ENCODE results near the gene FIBP. TPM values are rescaled to one million over a fixed set of nuclear protein-coding genes. Genes with fewer than 3 reads are reported as not detected.

Gene FIBP
- polyA plus RNA-seq, 6 donors from 2014 or later: 91.2 to 191 (median 107) TPM

DNA sequence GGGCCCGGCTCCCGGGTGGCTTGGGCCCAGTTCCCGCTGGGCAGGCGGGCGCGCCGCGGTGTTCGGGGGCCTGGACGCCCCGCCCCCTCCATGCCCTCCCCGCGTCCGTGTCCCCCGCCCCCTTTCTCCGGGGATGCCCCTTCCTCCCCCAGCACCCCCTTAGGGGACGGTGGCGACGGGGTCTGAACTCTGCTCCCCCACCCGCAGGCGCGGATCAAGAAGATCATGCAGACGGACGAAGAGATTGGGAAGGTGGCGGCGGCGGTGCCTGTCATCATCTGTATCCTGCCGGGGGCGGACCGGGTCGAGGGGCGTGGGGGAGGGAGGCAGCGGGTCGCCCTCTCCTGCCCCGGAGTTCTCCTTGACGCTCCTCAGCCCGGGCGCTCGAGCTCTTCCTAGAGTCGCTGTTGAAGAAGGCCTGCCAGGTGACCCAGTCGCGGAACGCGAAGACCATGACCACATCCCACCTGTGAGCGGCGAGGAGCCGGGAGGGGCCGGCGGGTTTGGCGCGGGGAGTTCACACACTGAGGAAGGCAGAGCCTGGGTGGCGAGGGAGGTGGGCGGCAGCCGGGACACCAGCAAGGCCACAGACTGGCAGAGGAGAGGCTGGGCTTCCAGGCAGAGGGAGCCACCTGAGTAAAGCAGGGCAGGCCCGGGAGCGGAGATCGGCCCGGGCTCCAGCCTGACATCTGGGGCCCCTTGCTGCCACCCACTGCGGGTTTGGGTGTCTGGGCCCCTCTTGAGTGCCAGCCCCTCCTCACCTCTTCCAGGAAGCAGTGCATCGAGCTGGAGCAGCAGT is 31.5 kb upstream of the FIBP start:
- Mint-ChIP-seq H3K4me3 (peak overlapping the region; percentile 85 to 98 (median 92)), H3K27ac (peak overlapping the region in 5 of 6 donors; percentile 42 to 92 (median 85)), H3K36me3 (no peaks in the 10 kb centered on the region), H3K4me1 (peaks cover 30 to 54% (median 52%) of the 10 kb centered on the region in 3 donors), H3K27me3 (no peaks in the 10 kb centered on the region), H3K9me3 (no peaks in the 10 kb centered on the region)
- DNase-seq (no peak), ATAC-seq (ENCODE audit: low read depth in 2 of 2) (peak; percentile 43 to 45)

DNA sequence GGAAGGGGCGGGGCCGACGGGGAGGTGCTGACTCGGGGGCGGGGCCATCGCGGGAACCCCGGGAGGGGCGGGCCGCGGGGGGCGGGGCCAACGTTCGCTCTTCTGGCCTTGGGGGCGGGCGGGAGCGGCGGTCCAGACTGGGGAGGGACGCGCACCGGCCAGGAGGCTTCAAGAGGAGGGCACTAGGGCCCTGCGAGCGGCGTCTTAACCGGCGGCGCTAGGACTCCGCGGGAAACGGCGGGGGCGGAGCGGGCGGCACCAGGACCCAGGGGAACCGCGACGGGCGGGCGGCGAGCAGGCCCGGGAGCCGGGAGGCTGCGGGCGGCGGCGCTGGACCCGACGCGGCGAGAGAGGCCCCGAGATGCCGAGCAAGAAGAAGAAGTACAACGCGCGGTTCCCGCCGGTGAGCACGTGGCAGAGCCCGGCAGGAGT is 30.9 kb upstream of the FIBP start, which contains the start of gene DRAP1:
DRAP1 (plus strand) TSS at position 286 of the 432 bp plus-strand sequence; CDS start at position 362, 76 bp downstream.
- peak; percentile 88 to 90 for ATAC-seq (ENCODE audit: low read depth in 2 of 2)
- H3K36me3 Mint-ChIP-seq: no peaks in the 10 kb centered on the region
- H3K4me1 Mint-ChIP-seq: peaks cover 35 to 60% (median 53%) of the 10 kb centered on the region in 3 donors
- no peaks in the 10 kb centered on the region for H3K27me3 Mint-ChIP-seq
- peak within 1 kb of the TSS; percentile 85 to 98 (median 92) for H3K4me3 Mint-ChIP-seq
- peak; percentile 96 for DNase-seq
- peak within 1 kb of the TSS; percentile 82 to 92 (median 86) for H3K27ac Mint-ChIP-seq
- H3K9me3 Mint-ChIP-seq: no peaks in the 10 kb centered on the region

DNA sequence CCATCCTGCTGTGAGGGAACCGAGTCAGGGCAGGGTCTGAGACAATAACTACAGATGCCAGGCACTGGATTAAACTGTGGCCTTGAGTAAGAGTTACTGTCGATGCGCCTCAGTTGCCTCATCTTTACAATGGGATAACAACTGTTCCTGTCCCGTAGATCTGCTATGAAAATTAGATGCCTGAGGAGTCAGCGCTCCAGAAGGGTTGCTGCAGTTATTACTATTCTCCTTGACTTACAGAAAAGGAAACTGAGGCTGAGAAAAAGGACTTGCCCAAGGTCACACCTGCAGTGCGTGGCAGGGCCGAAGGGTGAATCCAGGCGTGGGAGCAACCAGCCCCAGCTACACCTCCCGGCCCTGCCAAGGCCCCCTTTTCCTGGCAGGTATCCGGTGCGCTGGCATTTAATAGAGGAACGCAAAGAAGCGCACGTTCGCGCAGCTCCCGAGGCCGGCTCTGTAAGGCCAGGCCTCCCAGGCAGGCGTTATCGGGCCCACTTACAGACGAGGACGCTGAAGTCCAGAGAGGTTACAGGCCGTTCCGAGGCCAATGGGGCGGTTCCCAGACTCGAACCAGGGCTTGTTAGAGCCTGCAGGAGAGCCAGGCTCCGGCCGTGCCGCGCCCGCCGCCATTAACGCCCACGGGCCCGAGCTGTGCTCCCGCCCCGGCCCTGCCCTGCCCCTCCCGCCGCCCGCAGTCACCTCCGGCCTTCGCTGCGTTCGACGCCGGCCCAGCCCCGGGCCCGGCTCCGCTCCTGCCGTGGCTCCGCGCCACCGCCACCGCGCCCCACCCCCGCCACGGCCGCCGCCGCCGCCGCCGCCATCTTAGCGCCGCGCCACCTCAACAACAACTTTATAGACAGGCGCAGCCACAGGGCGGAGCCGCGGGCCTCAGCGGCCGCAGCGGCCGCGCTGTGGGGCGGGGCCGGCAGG is 30.2 kb upstream of the FIBP start, which contains the start of gene C11orf68:
C11orf68 (minus strand) TSS at position 852 of the 930 bp plus-strand sequence; CDS start at position 821, 31 bp downstream.
- H3K36me3 Mint-ChIP-seq: no peaks in the 10 kb centered on the region
- ATAC-seq (ENCODE audit: low read depth in 2 of 2) (peak; percentile 65), DNase-seq (no peak)
- peak within 1 kb of the TSS; percentile 82 to 92 (median 86) for H3K27ac Mint-ChIP-seq
- no peaks in the 10 kb centered on the region for H3K9me3 Mint-ChIP-seq
- H3K4me3 Mint-ChIP-seq: peak within 1 kb of the TSS; percentile 85 to 98 (median 92)
- no peaks in the 10 kb centered on the region for H3K27me3 Mint-ChIP-seq
- H3K4me1 Mint-ChIP-seq: peaks cover 35 to 62% (median 53%) of the 10 kb centered on the region in 3 donors

DNA sequence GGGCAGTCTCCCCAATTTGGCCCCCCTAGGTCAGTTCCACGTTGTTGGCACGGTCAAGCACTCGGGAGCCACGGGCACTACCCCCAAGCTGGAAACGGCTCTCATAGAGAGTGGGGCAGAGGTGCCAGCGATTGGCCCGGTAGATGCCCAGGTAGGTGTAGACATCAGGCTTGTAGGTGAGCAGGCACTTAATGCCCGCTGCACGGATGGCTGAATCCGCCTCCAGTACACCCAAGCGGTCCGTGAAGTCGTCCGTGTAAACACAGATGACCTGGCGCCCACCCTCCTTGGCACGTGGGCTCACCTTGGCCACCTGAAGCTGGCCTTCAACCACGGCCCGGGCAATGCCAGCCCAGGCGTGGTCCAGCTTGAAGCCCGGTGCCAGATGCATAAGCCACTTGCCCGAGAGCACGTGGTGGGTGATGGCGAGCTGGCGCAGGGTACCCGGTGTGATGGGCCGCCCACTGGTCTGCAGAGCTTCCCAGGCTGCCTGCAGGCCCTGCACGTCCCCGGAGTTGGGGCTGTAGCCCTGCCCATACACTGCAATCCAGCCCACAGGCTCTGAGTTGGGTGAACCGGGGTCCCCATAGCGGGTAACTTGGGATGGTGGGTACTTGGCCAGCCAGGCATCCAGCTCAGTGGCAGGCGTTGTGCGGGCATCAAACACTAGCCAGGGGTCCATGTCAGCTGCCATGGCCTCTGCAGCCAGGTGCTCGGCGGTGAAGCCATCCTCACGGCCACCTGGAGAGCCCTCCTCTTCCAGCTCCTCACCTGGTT is 29.4 kb upstream of the FIBP start:
- no peaks in the 10 kb centered on the region for H3K9me3 Mint-ChIP-seq
- no peaks in the 10 kb centered on the region for H3K27me3 Mint-ChIP-seq
- H3K4me3 Mint-ChIP-seq: peak overlapping the region; percentile 85 to 95 (median 90)
- no peaks in the 10 kb centered on the region for H3K36me3 Mint-ChIP-seq
- peak overlapping the region in 2 of 6 donors; percentile 28 to 89 for H3K27ac Mint-ChIP-seq
- DNase-seq: no peak
- peaks cover 35 to 59% (median 51%) of the 10 kb centered on the region in 3 donors for H3K4me1 Mint-ChIP-seq
- ATAC-seq (ENCODE audit: low read depth in 2 of 2): no peak

DNA sequence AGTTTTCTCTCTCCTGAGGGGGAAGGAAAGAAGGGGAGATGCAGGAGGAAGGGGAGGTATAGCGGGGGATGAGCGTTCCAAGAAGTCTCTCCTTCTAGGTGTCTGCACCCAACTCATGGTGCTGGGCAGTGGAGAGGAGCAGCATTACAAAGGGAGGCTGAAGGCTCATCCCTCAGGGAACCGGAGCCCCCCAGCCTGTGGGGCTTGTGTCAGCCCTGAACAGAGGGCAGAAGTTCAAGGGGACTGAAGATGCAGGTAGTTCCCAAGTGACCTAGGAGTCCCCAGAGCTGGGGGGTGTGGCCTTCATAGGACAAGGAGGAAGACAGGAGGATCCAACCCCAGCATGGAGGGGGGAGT is 28.8 kb upstream of the FIBP start:
- H3K4me3 Mint-ChIP-seq: peak overlapping the region; percentile 67 to 95 (median 87)
- no peaks in the 10 kb centered on the region for H3K36me3 Mint-ChIP-seq
- H3K27ac Mint-ChIP-seq: peak overlapping the region in 3 of 6 donors; percentile 28 to 88 (median 86)
- no peak for ATAC-seq (ENCODE audit: low read depth in 2 of 2)
- H3K9me3 Mint-ChIP-seq: no peaks in the 10 kb centered on the region
- H3K4me1 Mint-ChIP-seq: peaks cover 35 to 53% (median 46%) of the 10 kb centered on the region in 3 donors
- no peak for DNase-seq
- H3K27me3 Mint-ChIP-seq: no peaks in the 10 kb centered on the region

DNA sequence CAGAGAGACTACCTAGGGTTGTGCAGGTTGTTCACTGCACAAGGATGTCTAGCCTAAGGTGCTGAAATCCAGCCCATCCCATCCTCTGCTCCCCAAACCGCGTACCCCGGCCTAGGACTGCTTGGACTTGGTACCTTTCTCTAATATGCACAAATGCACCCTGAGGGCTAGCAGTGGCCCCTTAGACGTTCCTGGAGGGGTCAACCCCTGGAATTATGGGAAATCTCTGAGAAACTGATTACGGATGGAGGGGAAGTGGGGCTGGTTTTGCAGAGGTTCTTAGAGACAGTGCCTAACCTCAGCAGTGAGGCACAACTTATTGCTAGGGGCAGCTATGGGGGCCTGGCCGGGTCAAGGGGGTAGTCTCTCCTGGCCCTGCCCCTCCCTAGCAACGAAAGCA is 28.1 kb upstream of the FIBP start:
- Mint-ChIP-seq H3K27me3 (peaks cover 0 to 7% (median 5%) of the 10 kb centered on the region in 3 donors), H3K27ac (peak overlapping the region in 3 of 6 donors; percentile 66 to 88 (median 80)), H3K4me1 (peaks cover 39 to 54% (median 47%) of the 10 kb centered on the region in 3 donors), H3K4me3 (peak overlapping the region; percentile 43 to 95 (median 86)), H3K36me3 (no peaks in the 10 kb centered on the region), H3K9me3 (no peaks in the 10 kb centered on the region)
- DNase-seq (no peak), ATAC-seq (ENCODE audit: low read depth in 2 of 2) (no peak)

DNA sequence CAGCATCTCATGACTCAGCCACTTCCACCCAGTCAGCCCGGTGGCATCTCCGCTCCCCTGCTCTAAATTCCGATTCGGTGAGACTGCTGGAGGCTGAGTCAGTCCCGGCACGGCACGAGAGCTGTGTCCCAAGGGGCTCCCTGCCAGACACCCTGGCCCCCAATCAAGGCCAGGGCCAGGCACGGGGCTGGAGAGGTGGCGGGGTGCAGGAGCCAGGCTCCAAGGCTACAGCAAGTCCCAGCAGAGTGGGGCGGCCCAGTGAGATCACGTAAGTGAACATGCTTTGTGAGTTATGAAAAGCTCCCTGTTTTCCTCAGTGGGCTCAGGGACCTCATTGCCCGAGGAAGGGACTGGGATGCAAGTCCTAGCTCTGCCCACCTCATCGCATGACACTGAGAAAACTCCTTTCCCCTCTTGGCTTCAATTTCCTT is 27.6 kb upstream of the FIBP start:
- ATAC-seq (ENCODE audit: low read depth in 2 of 2) (no peak), DNase-seq (no peak)
- Mint-ChIP-seq H3K27me3 (peaks cover 0 to 8% (median 6%) of the 10 kb centered on the region in 3 donors), H3K27ac (no peak overlapping the region), H3K36me3 (no peaks in the 10 kb centered on the region), H3K9me3 (no peaks in the 10 kb centered on the region), H3K4me1 (peaks cover 39 to 54% (median 46%) of the 10 kb centered on the region in 3 donors), H3K4me3 (peak overlapping the region in 1 of 8 donors; percentile 95)

DNA sequence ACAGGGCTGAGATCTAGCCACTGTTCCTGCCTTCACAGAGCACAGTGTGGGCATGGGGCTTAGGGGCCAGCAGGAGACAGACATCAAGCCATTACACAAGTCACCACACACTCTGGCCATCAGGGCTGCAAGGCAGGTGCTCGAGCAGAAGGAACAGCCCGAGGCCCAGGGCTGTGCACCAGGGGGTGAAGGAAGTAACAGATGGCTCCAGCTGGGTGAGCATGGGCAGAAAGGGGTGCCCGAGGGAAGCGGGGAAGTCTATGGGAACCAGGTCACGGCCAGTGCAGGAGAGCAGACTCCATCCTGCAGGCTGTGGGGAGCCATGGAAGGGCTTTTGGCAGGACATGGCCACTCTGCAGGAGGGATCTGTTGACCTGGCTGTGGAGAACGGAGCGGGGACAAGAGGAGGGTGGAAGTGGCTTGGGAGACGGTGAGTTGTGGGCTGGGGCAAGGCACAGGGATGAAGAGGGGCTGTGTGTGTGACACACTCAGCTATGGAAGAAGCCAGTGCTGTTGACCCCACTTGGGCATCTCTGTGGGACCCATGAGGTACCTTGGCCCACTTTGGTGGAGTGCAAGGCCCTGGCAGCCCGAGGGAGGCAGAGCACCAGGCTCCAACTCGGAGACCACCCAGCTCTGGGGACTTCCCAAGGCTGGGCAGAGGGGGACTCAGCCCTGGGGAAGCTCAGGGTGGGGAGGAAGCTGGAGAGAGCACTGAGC is 27.0 kb upstream of the FIBP start:
- Mint-ChIP-seq H3K36me3 (no peaks in the 10 kb centered on the region), H3K9me3 (no peaks in the 10 kb centered on the region), H3K4me1 (peaks cover 37 to 49% (median 42%) of the 10 kb centered on the region in 3 donors), H3K4me3 (peak overlapping the region in 4 of 8 donors; percentile 50 to 79 (median 66)), H3K27ac (peak overlapping the region in 4 of 6 donors; percentile 28 to 97 (median 40)), H3K27me3 (peaks cover 0 to 8% (median 6%) of the 10 kb centered on the region in 3 donors)
- ATAC-seq (ENCODE audit: low read depth in 2 of 2) (no peak), DNase-seq (no peak)

DNA sequence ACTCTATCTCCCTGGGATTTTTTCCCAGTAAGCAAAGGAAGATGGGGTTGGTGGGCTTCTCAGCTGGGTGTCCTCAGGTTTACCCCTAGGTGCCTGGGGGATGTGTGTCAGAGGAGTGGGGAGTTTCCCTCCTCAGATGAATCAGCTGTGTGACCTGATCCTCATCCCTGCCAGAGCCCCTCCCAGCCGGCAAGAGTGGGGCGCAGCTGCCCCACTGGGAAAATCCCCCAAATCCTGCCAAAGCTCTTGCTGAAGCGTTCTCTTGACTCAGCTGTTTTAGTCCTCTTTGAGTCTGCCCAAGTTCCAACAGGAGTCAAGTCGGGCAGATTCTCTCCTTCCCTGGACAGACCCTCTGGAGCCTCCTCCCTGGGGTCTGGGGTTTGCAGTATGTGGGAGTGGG is 24.6 kb upstream of the FIBP start:
- no peak for DNase-seq
- H3K9me3 Mint-ChIP-seq: no peaks in the 10 kb centered on the region
- H3K36me3 Mint-ChIP-seq: no peaks in the 10 kb centered on the region
- H3K4me1 Mint-ChIP-seq: peaks cover 31 to 41% (median 33%) of the 10 kb centered on the region in 3 donors
- H3K27ac Mint-ChIP-seq: peak overlapping the region in 1 of 6 donors; percentile 73
- no peak for ATAC-seq (ENCODE audit: low read depth in 2 of 2)
- H3K4me3 Mint-ChIP-seq: no peak overlapping the region
- peaks cover 0 to 19% (median 8%) of the 10 kb centered on the region in 3 donors for H3K27me3 Mint-ChIP-seq

DNA sequence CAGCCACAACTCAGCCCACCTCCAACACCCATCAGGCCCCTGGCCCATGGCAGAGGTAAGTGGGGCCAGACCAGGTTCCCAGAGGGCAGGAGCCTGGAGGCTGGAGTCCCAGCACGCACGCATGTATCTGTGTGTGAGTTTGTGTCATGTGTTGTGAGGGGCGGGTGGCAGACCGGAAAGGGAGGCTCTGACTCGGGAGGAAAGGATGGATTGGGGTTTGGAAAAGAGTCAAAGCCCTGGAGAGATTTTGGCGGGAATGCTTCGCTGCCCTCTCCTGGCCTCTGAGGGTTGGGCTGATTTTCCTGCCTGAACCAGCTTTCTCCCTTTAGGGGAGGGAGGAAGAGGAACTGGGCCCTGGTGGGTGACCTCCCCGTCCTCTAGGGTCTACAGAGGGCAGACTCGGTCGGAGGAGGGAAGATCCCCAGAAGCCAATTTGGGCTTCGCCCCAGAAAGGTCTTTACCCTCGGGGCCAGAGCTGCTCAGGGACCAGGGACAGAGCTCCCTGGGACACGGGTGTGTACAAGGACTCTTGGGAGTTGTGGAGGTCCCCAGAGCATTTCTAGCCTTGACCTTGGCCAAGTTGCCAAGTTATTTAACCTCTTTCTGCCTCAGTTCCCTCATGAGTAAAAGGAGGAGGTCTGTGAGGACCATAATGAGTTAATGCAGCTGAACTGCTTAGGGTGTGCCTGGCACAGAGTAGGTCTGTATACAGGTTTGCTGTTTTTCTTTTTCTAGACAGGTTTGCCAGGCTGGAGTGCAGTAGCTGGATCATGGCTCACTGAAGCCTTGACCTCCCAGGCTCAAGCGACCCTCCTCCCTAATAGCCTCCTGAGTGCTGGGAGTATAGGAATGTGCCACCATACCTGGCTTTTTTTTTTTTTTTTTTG is 23.7 kb upstream of the FIBP start:
- H3K36me3 Mint-ChIP-seq: no peaks in the 10 kb centered on the region
- ATAC-seq (ENCODE audit: low read depth in 2 of 2) (no peak), DNase-seq (no peak)
- peaks cover 0 to 26% (median 10%) of the 10 kb centered on the region in 3 donors for H3K27me3 Mint-ChIP-seq
- peak overlapping the region in 1 of 6 donors; percentile 65 for H3K27ac Mint-ChIP-seq
- H3K9me3 Mint-ChIP-seq: no peaks in the 10 kb centered on the region
- H3K4me1 Mint-ChIP-seq: peaks cover 25 to 36% (median 28%) of the 10 kb centered on the region in 3 donors
- H3K4me3 Mint-ChIP-seq: peak overlapping the region in 1 of 8 donors; percentile 77

DNA sequence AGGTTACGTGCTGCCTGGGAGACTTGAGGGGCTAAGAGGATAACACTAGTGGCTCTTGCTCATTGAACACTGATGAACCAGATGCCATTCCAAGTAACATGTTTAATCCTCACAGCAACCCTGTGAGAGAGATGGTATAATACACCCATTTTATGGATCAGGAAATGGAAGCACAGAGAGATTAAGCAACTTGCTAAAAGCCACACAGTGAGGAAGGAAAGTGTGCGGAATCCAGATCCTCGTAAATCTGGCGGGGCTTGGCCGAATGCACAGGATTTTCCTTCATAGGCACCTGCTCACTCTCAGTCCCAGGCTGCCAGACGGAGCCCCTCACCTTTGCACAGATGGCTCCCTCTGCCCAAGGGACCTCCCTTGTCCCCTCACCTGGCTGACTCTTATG is 19.6 kb upstream of the FIBP start:
- H3K4me3 Mint-ChIP-seq: no peak overlapping the region
- H3K9me3 Mint-ChIP-seq: no peaks in the 10 kb centered on the region
- no peak overlapping the region for H3K27ac Mint-ChIP-seq
- ATAC-seq (ENCODE audit: low read depth in 2 of 2): no peak
- H3K36me3 Mint-ChIP-seq: no peaks in the 10 kb centered on the region
- peaks cover 3 to 6% (median 4%) of the 10 kb centered on the region in 3 donors for H3K4me1 Mint-ChIP-seq
- peaks cover 0 to 39% (median 16%) of the 10 kb centered on the region in 3 donors for H3K27me3 Mint-ChIP-seq
- DNase-seq: no peak

Measured in naive B cell (primary cell).